Medulla oblongata (tissue), 1 donor: ENCODE measurements around the gene CCDC136.

Source experiments
- DNase-seq: peaks from one replicate; pipeline ENCODE4 v3.0.0-alpha.2; 2015; ENCODE audit errors: extremely low spot score

Gene CCDC136

DNA sequence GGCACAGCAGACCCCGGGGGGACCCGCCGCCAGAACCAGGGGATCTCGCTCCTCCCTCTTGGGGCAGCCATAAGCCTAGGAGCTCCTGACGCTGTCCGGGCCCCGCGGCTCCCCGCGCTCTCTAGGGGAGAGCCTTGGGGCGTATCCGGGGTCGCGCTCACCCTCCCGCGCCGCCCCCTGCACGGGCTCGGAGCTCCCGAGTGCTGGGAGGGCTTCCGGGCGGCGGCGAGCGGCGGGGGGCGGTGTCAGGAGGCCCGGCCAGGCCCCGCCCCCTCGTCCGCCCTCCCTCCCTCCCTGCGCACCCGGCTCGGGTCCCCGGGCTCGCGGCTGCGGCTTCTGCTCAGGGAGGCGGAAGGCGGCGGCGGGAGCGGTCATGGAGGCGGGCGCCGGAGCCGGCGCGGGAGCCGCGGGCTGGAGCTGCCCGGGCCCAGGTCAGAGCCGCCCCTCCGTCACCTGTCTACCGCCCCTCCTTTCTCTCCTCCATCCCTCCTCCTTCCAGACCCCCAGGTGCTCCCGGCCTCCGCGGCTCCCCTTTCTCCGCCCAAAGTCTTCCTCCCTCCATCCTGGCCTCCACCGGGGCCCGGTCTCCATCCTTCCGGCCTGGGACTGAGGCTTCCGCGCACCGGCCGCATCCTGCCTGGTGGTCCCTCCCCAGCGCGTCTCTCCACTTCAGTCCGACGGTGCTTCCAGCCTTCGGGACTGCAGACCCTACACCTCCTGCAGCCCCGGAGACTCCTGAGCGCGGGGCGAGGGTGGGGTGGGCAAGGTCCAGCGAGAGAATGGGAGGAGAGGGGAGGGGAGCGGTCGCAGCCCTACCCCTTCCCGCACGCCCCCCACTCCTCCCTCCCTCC is at the start of gene CCDC136:
CCDC136 (plus strand) TSS at position 848 of the 851 bp plus-strand sequence. CDS start 444 bp downstream, outside the sequence.
- peak; percentile 51 for DNase-seq

DNA sequence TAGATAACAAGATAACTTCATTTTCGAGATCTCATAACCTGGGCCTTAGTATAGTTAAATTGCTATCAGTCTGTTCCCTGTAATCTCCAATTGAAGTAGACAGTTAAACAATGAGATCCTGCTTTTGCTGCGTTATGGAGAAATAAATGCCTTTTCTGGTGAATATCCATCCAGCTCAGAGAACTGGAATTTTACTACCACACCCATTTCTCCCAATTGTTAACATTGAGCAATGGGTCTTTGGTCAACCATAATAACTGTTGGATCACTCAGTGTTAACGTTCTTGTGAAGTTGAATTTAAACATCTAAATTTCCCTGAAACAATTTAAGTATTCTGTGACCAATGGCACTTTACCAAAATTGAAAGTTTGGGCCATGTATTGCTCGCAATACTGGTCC is 49.6 kb upstream of the CCDC136 start:
- no peak for DNase-seq

DNA sequence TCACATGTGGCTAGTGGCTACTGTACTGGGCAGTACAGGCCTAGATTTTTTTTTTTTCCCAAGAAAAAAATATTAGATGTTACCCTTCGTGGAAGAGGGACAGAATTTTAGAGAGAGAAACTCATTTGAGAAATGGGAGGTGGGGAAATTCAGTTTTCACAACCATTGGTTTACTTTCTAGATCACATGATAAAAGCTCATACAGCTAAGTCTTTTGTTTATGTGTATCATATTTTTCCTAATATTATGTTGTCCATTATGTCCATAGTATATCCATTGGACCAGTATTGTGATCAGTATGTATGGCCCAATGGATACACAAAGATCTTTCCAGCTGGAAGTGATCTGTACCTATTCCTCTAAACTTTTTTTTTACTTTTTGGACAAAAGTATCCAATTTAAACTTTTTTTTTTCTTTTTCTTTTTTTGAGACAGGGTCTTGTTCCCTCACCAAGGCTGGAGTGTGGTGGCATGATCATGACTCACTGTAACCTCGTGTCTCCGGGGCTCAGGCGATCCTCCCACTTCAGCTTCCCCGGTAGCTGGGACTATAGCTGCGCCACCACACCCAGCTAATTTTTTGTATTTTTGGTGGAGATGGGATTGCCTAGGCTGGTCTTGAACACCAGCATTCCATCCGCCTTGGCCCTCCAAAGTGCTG is 48.5 kb upstream of the CCDC136 start:
- DNase-seq = no peak

DNA sequence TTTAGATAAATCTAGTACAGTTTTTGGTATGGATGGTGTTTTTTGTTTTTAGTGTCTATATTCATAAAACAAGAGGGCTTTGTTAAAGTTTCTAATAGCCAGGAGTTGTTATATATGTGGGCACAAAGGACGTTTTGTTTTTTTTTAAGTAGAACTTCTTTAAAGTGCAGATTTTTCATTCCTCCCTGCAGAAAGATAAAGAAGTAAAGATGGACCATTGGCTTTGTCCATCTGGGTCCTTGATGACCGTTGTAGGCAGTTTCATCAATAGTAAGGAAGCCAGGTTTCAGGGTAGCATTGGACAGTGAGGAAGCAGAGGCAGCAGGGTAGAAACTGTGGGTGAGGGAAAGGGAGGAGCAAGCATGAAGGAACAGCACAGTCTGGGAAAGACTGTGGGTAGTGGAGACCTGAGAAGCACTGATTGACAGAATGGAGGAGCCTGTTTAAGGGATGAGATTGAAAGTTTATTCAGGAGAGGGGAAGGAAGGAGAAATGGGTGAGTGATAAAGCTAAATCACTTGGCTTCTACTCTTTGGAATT is 47.3 kb upstream of the CCDC136 start:
- no peak for DNase-seq

DNA sequence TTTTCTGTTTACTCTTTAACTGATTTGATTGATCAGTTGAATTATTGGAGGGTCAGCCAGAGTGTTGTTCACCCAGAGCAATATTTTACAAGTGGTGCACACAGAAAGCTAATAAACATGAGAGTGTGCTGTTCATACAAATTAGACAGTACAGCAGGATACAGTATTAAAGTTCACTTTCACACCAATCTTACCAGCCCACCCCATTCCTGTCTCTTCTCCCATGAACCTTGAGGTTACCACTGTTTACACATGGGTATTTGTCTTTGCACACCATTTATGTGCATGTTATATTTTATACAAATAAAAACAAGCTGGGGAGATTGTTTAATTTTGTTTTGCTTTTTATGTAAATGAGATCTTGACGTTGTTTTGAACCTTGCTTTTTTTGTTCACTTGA is 46.1 kb upstream of the CCDC136 start:
- DNase-seq = no peak

DNA sequence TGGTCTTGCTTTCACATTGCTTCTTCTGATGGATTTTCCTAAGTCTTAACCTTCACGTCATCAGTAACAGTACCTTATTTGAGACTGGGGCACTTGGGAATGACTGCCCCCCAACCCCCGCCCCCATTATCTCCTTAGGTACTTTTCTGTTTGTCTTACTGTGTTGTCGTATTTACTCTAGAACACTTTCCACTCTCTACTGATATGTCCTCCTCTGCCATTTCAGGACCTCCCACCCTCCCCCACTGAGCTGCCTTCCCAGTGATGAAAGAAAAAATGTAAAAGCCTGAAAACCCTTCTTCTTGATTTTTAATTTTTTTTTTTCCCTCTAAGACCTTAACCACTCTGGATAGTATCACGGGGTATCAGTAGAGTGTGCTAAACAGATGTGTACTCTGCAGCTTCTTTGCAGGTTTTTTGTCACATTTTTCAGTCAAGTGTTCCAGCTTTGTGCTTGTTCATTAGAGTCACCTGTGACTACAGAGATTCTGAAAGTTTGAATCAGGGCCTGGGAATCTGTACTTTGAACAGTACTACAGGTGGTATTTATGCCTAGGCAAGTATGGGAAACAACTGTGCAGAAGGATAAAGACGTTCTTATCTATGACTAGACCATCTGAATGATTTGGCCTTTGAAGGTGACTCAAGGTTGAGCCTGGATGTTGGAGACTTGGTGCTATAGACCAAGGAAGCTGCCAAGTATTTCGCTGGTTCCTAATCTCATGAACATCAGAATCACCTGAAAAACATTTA is 44.3 kb upstream of the CCDC136 start:
- no peak for DNase-seq

DNA sequence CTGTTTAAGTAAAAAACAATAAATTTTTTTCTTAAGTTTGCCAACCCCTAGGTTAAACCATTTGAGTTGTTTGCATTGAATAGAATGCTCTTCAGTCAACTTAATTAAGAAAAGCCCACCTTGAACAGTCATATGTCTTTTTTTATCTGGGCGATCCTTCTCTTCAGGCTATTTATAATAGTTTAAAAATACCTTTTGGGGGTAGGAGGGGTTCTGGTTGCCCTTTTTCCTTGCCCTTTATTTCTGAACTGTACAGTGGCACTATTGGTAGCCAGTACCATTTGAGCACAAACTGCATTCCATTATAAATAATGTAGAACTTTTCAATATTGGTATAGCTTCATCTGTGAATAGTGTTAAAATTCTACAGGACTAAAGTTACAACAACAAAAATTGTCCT is 39.5 kb upstream of the CCDC136 start:
- DNase-seq = no peak

DNA sequence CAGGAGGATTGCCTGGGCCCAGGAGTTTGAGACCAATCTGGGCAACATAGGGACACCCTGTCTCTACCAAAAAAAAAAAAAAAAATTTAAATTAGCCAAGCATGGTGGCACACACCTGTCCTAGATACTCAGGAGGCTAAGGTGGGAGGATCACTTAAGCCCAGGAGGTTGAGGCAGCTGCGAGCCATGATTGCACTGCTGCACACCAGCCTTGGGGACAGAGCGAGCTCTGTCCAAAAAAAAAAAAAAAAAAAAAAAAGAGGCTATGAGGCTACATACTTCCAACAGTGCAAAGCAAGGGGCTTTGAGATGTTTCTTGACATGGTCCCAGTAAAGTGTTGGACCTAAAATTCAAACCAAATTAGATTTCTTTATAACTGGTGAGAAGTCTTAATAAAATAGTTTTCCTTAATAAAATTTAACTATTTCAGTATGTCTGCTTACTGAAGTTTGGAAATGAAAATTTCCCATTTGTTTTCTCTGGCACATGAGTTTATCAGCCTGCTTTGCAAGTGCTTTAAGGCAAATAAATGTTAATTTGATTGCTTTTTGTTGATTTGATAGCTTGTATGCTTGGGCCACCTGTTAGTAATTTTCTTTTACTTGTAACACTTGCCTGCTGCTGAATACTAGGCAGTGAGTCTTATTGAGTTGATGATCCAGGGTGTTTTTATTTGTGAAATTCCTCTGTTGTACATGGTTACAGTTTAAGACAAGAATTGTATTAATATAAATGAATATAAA is 36.5 kb upstream of the CCDC136 start:
- no peak for DNase-seq

DNA sequence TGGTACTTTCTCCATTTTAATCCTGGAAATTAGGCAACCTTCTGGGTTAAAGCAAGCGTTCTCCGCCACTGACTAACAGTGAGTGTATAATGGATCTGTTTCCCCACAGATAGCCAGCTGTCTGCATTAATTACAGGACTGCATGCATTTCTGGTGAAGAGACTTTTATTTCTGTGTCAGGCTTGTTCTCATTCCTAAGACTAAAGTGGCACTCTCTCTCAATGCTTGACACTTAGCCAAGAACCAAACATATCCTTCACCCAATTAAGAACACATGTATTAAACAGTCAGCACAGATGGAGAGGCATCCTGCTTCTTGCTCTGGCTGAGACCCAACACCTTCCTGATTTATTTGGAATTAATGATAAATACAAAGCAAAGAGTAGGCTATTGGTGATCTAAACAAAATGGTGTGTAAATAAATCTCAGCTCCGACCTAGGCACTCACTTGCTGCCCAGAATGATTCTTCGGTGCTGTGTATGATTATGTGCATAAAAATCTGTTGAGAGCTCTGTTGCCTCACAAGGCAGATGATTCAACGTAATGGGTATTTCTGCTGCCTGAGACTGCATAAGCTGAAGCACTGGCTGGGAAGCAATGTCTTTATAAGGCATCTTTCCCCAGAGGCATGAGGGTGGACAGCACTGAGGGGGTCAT is 35.8 kb upstream of the CCDC136 start:
- DNase-seq = peak; percentile 27

DNA sequence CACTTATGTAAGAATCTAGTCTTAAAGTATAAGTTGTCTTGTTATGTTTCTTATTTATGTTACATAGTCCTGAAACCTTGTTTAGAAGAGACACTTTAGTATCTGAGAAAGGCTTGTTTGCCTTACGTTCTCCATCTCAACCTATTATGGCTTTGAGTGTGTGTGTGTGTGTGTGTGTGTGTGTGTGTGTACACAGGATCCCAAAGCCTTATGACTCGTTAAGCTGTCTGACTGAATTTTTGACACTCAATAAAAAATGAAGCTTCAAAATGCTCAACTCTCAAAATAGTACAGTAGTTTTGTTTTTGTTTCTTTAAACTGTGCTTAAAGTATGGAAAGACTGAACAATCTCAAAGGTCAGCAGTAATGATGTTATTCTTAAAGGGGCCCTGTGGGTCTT is 34.6 kb upstream of the CCDC136 start:
- no peak for DNase-seq

DNA sequence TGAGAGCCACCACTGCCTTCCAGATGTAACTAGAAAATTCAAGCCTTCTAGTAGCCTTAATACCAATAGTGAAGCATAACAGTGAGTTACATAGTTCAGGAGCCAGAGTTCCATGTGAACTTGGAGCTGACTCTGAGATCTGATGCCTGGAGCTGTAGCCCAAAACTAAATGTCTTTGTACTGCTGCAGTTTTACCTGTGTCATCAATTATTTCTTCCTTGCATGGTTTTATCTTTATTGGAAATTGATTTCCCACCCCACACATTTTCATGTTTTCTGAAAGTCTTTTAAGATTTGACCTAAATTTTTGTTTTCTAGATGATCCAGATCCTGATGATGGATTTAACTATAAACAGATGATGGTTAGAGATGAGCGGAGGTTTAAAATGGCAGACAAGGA is 33.2 kb upstream of the CCDC136 start:
- no peak for DNase-seq

DNA sequence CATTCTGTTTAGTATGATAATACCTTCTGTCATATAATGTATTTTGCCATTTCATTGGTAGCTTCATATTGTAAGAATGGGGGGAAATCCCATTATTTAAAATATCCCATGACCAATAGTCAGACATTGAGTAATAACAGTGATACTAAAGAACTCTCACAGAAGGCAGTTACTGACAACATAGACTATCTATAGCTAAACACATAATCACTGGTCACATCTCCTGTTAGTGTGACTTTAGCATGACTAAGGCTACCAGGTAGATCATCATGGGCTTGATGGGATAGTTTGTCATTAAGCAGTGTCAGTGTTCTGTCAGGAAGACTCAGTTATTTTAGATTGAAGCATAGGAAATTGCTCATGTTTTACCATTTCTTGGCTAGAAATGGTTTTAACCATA is 32.5 kb upstream of the CCDC136 start:
- DNase-seq = no peak

DNA sequence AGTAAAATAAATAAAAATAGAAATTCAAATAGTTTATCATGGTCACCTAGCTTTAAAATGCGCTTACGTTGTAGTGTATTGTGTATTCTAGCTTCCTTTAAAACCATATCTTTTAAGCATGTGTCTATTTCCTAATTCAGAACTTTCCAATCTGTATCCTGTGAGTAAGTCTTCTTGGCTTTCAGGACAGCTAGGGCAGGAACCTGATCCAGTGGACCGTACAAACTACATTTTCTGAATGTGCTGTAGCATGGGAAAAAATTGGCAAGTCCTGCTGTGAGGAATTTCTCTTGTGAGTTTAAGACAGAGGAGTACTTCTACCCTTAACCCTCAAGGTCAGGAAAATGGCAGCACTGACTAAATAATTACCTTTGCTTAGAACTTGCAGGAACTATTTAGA is 28.2 kb upstream of the CCDC136 start:
- no peak for DNase-seq

DNA sequence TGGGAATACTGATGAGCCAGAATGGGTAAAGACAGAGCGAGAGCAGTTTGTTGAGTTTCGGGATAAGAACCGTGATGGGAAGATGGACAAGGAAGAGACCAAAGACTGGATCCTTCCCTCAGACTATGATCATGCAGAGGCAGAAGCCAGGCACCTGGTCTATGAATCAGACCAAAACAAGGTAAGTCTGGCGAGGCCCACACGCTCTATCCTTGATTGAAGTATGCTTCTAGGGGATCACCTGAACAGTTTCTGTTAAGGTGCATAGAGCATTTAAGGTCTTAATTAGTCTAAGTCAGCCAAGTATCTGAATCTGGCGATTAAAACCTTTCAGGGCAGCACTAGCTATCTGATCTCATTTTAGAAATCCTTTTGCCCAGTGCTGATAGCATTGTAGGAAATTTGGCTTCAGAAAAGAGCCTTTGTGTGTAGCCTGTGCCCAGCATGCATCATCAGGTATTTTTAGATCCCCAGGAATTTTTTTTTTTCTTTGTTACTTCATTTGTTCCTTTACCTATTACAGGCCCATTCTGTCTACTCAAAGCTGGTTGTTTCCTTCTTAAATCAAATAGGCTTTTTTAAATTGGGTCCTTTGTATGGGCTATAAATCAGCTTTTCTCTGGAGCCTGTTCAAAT is 24.2 kb upstream of the CCDC136 start:
- DNase-seq = no peak

DNA sequence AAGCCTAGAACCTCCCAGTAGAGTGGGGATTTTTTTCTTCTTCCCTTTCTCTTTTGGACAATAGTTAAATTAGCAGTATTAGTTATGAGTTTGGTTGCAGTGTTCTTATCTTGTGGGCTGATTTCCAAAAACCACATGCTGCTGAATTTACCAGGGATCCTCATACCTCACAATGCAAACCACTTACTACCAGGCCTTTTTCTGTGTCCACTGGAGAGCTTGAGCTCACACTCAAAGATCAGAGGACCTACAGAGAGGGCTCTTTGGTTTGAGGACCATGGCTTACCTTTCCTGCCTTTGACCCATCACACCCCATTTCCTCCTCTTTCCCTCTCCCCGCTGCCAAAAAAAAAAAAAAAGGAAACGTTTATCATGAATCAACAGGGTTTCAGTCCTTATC is 21.5 kb upstream of the CCDC136 start:
- DNase-seq = no peak

DNA sequence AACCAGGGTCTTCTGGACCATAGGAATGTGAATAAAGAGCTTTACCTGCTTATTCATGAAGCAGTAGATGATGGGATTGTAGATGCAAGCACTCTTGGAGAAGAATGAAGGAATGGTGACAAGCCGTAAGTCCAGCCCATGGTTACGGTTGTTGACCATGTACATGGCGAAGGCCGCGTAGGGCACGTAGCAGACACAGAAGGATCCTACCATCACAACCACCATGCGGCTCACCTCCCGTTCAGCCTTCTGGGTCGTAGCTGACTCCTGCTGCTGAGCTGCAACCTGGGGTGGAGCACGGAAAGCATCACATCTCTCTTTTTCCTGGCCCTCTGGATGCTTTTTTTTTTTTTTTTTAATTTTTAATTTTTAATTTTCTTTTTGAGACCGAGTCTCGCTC is 18.2 kb upstream of the CCDC136 start:
- DNase-seq = no peak

DNA sequence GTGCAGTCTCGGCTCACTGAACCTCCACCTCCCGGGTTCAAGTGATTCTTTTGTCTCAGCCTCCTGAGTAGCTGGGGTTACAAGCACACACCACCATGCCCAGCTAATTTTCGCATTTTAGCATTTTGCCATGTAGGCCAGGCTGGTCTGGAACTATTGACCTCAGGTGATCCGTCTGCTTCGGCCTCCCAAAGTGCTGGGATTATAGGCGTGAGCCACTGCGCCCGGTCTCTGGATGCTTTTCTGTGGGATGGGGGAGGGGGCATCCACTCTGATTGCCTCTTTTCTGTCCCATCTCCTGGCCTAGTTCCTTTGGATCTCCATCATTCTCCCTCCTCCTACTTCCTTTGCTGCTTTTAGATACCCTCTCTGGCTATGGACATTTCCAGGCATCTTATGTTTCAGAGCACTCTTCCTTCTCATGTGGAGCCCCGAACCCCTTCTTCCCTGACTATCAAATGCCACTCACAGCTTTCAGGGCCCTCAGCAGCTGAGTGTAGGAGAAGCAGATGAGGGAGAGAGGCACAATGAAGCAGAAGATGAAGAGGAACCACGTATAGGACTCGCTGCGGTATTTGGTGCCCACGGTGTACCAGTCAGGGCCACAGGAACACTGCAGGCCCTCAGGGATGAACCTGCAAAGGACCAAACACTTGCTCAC is 17.6 kb upstream of the CCDC136 start:
- DNase-seq = no peak

DNA sequence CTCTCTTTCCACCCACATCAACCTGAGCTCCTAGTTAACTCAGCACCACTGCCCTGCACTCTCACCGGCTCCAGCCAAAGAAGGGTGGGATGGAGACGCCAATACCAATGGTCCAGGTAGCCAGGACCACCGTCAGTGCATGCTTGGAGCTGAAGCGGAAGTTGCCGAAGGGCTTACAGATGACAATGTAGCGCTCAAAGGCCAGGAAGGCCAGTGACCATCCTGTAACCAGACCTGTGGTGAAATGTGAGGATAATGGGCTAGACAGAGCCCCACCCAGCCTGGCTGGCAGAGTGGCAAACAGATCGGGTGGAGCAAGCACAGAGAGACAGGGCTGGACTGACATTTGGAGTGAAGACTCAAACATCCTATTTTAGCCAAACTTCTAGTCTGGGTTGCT is 16.8 kb upstream of the CCDC136 start:
- DNase-seq = no peak

DNA sequence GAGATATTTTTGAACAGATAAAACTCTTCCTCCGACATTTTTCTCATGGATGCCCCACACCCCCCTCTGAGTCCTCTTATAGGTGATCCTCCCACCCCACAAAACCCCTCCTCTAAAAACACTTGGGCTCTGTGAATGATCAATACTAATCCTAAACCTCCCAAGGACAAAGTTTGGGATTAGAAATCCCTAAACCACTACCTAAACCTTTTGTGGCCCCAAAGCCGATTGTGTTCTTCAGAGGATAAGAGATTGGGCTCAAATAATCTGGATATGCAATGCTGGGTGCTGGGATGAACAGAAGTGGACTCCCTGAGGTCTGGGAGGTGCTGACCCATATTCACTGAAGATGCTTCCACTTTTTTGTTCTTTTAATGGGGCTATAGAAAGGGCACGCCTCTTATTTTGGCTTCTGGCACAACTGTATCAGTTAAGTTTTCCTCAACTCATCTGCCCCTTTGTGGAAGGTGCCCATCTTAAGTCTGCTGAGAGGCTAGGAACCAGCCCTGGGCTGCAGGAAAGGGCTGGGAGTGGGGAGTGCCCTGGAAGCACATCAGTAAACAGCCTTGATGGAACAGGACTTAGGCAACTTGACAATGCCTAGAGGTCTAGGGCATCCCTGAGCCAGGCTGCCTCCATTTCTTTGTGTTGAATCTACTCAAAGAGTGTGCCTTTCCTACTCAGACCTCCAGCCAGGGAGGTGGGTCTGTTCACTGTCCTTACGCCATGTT is 15.9 kb upstream of the CCDC136 start, which contains the start of gene OPN1SW:
OPN1SW (minus strand) TSS at position 51 of the 731 bp plus-strand sequence; CDS start at position 38, 13 bp downstream.
- DNase-seq = no peak
